Mammary epithelial cell (primary cell): ENCODE results near the gene RAPH1.

ENCODE experiments used
- EZH2 ChIP-seq: IDR thresholded peaks from 2 replicates; pipeline ENCODE4 v1.6.1; 2012; ENCODE audit warnings: low read length, inconsistent platforms, borderline replicate concordance
- TF ChIP-seq, protein P1 (sequence below), 2 donors: IDR thresholded peaks in 1 of 2; conservative IDR thresholded peaks in 1 of 2; 2 replicates each; pipeline ENCODE4 v1.5.1; 2011 to 2012; ENCODE audit warnings: inconsistent platforms in 2 of 2, low read length in 2 of 2, mild to moderate bottlenecking in 2 of 2, control low read depth in 1 of 2, low read depth in 1 of 2; ENCODE audit not compliant: insufficient read depth in 1 of 2; ENCODE audit errors: extremely low read depth in 1 of 2

DNA sequence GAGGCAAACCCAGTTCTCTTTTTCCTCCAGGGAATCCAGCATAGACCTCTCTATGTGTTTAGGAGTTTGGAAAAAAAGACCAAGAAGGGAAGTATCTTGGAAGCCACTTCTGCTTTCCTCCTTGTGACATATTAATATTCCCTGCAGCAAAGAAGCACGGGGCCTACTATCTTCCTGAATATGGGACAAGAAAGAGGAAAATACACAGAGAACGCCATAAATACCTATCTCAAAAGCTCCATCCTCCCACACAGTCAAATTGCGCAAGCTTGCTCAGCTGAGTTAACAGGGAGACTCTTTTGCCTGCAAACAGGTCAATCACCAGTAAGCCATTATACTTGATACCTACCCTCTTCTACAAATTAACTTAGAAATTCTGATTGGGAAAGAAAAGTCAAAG is 16.7 kb upstream of the RAPH1 start:
- TF ChIP-seq, protein P1, sequence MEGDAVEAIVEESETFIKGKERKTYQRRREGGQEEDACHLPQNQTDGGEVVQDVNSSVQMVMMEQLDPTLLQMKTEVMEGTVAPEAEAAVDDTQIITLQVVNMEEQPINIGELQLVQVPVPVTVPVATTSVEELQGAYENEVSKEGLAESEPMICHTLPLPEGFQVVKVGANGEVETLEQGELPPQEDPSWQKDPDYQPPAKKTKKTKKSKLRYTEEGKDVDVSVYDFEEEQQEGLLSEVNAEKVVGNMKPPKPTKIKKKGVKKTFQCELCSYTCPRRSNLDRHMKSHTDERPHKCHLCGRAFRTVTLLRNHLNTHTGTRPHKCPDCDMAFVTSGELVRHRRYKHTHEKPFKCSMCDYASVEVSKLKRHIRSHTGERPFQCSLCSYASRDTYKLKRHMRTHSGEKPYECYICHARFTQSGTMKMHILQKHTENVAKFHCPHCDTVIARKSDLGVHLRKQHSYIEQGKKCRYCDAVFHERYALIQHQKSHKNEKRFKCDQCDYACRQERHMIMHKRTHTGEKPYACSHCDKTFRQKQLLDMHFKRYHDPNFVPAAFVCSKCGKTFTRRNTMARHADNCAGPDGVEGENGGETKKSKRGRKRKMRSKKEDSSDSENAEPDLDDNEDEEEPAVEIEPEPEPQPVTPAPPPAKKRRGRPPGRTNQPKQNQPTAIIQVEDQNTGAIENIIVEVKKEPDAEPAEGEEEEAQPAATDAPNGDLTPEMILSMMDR (conservative IDR thresholded peaks at IDR 0.05 in 1 of 2, IDR thresholded peaks at IDR 0.05 in 1 of 2; ENCODE audit: extremely low read depth in 1 of 2, insufficient read depth in 1 of 2, low read depth in 1 of 2, low read length in 2 of 2) = no peak
- no peak for TF ChIP-seq EZH2
